ENCODE results near the gene NEDD8. TPM values are rescaled to one million over a fixed set of nuclear protein-coding genes. Genes with fewer than 3 reads are reported as not detected.
A peak's percentile ranks its signal among the peaks of the same experiment; 100 is the strongest.

NEDD8 gene
- total and polyA plus RNA-seq, 9 donors: 180 to 245 (median 221) TPM

DNA sequence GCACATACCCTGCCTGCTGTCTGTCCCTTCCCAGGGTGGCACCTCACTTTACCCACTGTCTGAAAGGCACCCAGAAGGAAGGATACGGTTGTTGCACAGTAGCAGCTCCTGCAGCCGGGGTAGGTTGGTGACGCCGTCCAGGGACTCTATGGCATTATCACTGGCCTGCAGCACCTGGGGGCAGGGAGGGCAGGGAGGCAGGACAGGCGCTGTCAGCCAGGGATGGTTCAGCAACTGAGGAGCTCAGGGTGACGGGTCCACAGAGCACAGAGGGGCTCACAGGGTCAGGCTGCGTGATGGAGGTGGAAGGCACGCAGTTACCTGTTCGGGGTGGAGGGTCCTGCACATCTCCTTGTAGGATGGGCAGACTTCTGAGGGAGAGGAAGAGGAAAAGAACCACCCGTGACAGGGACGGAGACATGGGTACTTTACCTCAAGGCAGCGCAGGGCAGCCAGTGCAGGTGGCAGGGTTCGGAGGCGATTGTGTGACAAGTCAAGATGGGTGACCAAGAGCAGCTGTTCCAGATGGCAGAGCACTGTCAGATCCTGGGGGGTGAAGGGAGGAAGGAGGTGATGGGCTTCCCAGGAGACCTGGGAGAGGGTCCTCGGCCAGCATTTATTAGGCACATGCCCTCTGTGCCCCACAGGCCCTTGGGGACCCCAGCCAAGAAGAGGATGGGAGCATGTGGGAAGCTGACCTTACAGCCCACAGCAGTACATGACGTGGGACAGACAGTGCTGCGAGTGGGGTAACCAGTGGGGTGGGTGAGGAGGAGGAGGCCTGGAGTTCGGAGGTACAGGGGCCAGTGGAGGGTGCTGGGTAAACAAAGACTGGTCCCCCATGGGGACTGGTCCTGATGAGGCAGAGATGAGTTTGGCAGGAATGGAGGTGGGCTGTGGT, 34.4 kb upstream of the NEDD8 start:
- DNase-seq: no peak
- peaks cover 33% of the 10 kb centered on the region for H3K36me3 ChIP-seq (ENCODE audit: control insufficient read depth, insufficient read depth, low read length)
- H3K4me3 ChIP-seq (ENCODE audit: low read length): no peak overlapping the region
- H3K27me3 ChIP-seq (ENCODE audit: control insufficient read depth, insufficient read depth, low read length): no peaks in the 10 kb centered on the region
- H3K27ac ChIP-seq (ENCODE audit: low read length): no peak overlapping the region
- H3K4me1 ChIP-seq (ENCODE audit: control insufficient read depth, insufficient read depth, low read length): peaks cover 4% of the 10 kb centered on the region
- 91% methylated on average over 17 of the region's 18 CpGs for WGBS (ENCODE audit: insufficient coverage)
- no peaks in the 10 kb centered on the region for H3K9me3 ChIP-seq (replicated peaks; ENCODE audit: control insufficient read depth, low read depth, low read length)

DNA sequence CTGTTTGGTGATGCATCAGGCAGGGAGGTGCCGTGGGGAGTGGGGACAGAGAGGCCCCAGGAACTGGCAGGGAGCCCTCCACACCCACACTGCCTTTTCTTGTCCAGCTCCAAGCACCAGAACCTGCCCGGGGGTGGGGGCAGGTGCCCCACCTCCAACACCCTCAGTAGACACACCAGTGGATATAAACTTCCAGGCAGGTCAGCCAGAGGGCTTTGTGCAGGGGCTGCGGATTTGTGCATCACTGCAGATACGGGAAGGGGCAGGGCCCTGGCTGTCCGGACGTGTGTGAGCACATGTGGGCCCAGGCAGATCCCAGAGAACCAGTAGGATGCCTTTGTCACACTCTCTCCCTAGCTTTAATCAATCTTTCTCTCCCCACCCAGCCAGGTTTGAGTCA, 32.1 kb upstream of the NEDD8 start:
- Histone ChIP-seq H3K27ac (ENCODE audit: low read length) (no peak overlapping the region), H3K4me3 (ENCODE audit: low read length) (no peak overlapping the region), H3K4me1 (ENCODE audit: control insufficient read depth, insufficient read depth, low read length) (peaks cover 3% of the 10 kb centered on the region), H3K27me3 (ENCODE audit: control insufficient read depth, insufficient read depth, low read length) (no peaks in the 10 kb centered on the region), H3K36me3 (ENCODE audit: control insufficient read depth, insufficient read depth, low read length) (peaks cover 33% of the 10 kb centered on the region), H3K9me3 (replicated peaks; ENCODE audit: control insufficient read depth, low read depth, low read length) (no peaks in the 10 kb centered on the region)
- WGBS (ENCODE audit: insufficient coverage): 53% methylated on average over 4 of the region's 6 CpGs
- peak; percentile 27 for DNase-seq

DNA sequence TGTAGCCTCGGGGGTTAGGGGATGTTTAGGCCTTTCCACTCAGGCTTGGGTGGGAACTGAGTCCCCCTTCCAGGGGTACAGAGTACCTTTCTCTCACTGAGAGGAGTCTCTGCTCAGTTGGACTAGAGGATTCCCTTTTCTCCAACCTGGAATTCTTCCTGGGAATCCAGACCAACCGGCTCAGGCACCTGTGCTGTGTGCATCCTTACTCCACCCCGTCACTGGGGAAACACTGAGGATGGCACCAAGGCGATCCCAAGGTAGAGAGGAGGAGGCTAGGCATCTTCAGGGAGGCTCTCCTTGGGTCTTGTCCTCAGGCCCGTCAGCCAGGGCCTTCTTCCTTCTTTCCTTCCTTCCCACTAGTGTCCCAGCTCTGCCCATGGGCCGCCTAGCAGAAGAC, 31.7 kb upstream of the NEDD8 start:
- Histone ChIP-seq H3K27me3 (ENCODE audit: control insufficient read depth, insufficient read depth, low read length) (no peaks in the 10 kb centered on the region), H3K9me3 (replicated peaks; ENCODE audit: control insufficient read depth, low read depth, low read length) (no peaks in the 10 kb centered on the region), H3K36me3 (ENCODE audit: control insufficient read depth, insufficient read depth, low read length) (peaks cover 28% of the 10 kb centered on the region), H3K4me3 (ENCODE audit: low read length) (no peak overlapping the region), H3K4me1 (ENCODE audit: control insufficient read depth, insufficient read depth, low read length) (peaks cover 5% of the 10 kb centered on the region), H3K27ac (ENCODE audit: low read length) (no peak overlapping the region)
- WGBS (ENCODE audit: insufficient coverage): no CpG with 5 or more reads among the region's 6 CpGs
- no peak for DNase-seq

DNA sequence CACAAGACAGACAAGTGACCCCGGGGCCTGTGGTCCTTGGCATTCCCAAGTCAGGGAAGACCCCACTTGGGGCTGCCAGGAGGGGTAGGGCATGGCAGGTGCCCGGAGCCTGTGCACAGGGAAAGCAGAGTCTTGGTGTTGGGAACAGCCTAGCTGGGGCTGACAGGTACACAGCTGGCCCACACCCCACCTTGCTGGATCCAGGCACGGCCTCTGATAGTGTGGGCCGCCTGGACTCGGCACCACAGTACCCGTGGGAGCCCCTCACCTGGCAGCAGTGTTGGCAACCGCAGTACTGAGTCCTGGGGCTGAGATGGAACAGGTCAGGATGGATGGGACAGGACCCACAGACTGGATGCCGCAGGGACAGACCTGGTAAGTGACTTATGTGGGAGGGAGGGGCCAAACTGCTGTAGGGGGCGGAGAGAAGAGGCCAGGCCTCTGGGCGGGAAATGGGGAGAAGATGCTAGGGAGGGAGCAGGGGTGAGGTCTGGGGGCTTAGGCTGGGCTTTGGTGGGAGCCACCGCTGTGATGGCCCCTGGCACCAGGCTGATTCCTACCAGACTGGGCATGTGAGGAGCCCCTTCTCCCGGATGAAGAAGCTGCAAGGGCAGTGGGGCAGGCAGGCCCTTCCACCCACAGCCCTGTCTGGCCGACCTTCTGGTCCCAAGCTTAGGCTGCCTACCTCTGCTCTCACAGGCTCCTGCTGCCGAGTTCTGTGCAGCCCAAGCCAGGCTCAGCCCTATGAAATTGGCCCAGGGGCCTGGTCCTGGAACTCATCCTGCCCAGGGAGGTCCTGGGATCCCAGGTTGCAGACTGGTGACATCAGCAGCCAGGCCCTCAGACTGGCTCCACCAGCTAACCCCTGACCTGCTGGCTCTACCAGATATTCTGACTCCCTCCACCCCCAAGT, 30.9 kb upstream of the NEDD8 start, which contains the start of gene TGM1:
TGM1 (minus strand) TSS at position 357 of the 913 bp plus-strand sequence. CDS start 825 bp downstream, outside the sequence.
- Histone ChIP-seq H3K4me1 (ENCODE audit: control insufficient read depth, insufficient read depth, low read length) (peaks cover 5% of the 10 kb centered on the region), H3K4me3 (ENCODE audit: low read length) (no peak within 1 kb of the TSS), H3K36me3 (ENCODE audit: control insufficient read depth, insufficient read depth, low read length) (peaks cover 22% of the 10 kb centered on the region), H3K27ac (ENCODE audit: low read length) (no peak within 1 kb of the TSS), H3K27me3 (ENCODE audit: control insufficient read depth, insufficient read depth, low read length) (no peaks in the 10 kb centered on the region), H3K9me3 (replicated peaks; ENCODE audit: control insufficient read depth, low read depth, low read length) (no peaks in the 10 kb centered on the region)
- 74% methylated on average over 13 of the region's 14 CpGs for WGBS (ENCODE audit: insufficient coverage)
- DNase-seq: no peak

DNA sequence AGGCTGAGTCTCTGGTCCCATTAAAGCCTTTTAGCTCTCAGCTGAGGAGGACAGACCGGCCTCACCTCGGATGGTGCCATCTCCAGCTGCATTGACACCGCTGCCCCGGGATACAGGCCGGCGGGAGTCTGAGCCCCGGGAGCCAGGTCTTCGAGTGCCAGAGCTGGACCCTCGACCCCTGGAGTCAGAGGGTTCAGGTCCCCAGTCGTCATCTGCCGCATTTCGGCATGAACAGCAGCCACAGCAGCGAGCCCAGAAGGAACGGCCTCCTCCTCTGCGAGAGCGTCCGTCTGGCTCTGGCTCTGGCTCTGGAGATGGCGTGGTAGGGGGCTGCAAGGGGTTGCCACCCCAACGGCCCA, 29.8 kb upstream of the NEDD8 start:
- peaks cover 5% of the 10 kb centered on the region for H3K4me1 ChIP-seq (ENCODE audit: control insufficient read depth, insufficient read depth, low read length)
- peaks cover 13% of the 10 kb centered on the region for H3K36me3 ChIP-seq (ENCODE audit: control insufficient read depth, insufficient read depth, low read length)
- WGBS (ENCODE audit: insufficient coverage): 89% methylated on average over 19 of the region's 19 CpGs
- H3K27ac ChIP-seq (ENCODE audit: low read length): no peak overlapping the region
- no peaks in the 10 kb centered on the region for H3K9me3 ChIP-seq (replicated peaks; ENCODE audit: control insufficient read depth, low read depth, low read length)
- no peaks in the 10 kb centered on the region for H3K27me3 ChIP-seq (ENCODE audit: control insufficient read depth, insufficient read depth, low read length)
- no peak overlapping the region for H3K4me3 ChIP-seq (ENCODE audit: low read length)
- DNase-seq: no peak

DNA sequence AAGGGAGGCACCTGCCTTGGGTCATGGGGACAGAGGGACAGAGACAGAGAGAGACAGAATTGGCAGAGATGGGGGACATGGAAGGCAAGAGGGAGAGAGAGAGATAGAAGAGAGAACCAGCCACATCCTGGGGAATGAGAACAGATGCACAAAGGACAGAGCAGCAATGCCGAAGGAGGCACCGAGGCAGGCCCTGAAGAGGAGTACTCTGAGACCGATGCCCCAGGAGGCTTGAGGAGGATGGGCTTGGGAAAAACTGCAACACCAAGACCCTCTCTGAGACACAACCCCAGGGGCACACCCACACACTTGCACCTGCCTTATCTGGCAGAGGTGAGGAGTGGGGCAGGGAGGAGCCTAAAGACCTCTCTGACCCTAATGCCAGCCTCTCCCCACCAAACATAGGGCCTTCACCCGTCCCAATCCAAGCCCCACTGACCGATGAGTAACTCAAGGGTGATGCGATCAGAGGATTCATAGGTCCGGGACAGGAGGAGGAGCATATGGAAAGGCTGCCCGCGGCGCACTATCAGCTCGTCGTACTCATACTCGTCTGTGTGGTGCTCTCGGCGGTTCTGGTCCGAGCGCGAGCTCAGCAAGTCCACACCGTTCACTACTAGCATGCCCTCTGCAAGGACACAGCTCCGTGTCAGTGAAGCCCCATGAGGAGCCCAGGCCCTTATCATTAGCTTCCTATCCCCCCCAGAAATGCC, 29.2 kb upstream of the NEDD8 start:
- Histone ChIP-seq H3K36me3 (ENCODE audit: control insufficient read depth, insufficient read depth, low read length) (peaks cover 8% of the 10 kb centered on the region), H3K27ac (ENCODE audit: low read length) (no peak overlapping the region), H3K4me3 (ENCODE audit: low read length) (no peak overlapping the region), H3K4me1 (ENCODE audit: control insufficient read depth, insufficient read depth, low read length) (peaks cover 5% of the 10 kb centered on the region), H3K27me3 (ENCODE audit: control insufficient read depth, insufficient read depth, low read length) (no peaks in the 10 kb centered on the region), H3K9me3 (replicated peaks; ENCODE audit: control insufficient read depth, low read depth, low read length) (no peaks in the 10 kb centered on the region)
- no peak for DNase-seq
- WGBS (ENCODE audit: insufficient coverage): 86% methylated on average over 18 of the region's 20 CpGs

DNA sequence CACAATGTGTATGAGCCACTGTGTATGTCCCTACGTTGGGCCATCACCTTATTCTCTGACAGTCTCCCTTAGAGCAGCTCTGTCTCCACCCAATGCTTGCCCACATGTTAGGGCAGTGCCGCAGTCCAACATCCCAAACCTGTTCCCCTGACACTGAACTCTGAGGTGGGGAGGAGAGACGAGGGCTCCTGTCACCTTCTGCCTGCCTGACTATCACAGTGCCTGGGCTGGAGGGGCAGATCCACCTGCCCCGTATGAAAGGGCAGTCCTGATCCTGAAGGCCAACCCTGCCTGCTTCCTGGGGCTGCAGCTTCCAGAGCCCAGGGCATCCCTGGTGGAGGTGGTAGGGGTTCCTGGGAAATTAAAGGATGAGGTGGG, 28.6 kb upstream of the NEDD8 start:
- no peak for DNase-seq
- Histone ChIP-seq H3K36me3 (ENCODE audit: control insufficient read depth, insufficient read depth, low read length) (peaks cover 3% of the 10 kb centered on the region), H3K27ac (ENCODE audit: low read length) (no peak overlapping the region), H3K9me3 (replicated peaks; ENCODE audit: control insufficient read depth, low read depth, low read length) (no peaks in the 10 kb centered on the region), H3K4me3 (ENCODE audit: low read length) (no peak overlapping the region), H3K27me3 (ENCODE audit: control insufficient read depth, insufficient read depth, low read length) (no peaks in the 10 kb centered on the region), H3K4me1 (ENCODE audit: control insufficient read depth, insufficient read depth, low read length) (peaks cover 5% of the 10 kb centered on the region)
- WGBS (ENCODE audit: insufficient coverage): no CpG with 5 or more reads among the region's 4 CpGs

DNA sequence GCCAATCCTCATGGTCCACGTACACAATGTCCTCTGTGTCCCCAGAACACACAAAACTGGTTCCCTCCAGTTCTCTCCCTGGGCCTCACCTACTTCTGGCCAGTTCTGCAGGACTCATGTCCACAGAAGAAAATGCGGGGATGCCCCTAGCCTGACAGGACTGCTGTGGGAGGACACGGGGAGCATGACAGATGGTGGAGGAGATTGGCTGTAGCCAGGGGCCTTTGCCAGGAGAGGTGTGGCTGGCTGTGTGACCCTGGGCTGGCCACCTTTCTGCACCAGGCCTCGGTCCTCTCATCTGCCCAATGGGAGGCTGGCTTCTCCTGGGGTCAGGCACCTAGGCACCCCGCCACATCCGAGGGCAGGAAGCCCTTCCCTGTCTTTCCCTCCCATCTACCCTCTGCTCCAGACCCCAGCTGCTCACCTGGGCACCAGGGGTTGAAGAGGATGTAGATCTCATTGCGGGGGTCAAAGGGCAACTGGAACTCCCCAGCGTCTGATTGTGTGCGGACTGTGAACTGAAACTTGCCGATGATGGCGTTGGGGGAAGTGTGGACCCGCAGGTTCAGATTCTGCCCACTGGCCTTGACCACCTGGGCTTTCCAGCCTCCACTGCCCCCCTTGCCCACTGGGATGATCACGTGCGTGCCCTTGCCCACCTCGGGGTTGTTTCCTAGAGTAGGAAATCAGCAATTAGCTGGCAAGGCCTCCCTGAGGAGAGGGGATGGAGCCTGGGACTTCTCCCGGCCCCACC, 28.0 kb upstream of the NEDD8 start:
- Histone ChIP-seq H3K4me3 (ENCODE audit: low read length) (no peak overlapping the region), H3K9me3 (replicated peaks; ENCODE audit: control insufficient read depth, low read depth, low read length) (no peaks in the 10 kb centered on the region), H3K4me1 (ENCODE audit: control insufficient read depth, insufficient read depth, low read length) (peaks cover 5% of the 10 kb centered on the region), H3K36me3 (ENCODE audit: control insufficient read depth, insufficient read depth, low read length) (peaks cover 3% of the 10 kb centered on the region), H3K27ac (ENCODE audit: low read length) (no peak overlapping the region), H3K27me3 (ENCODE audit: control insufficient read depth, insufficient read depth, low read length) (no peaks in the 10 kb centered on the region)
- 62% methylated on average over 5 of the region's 16 CpGs for WGBS (ENCODE audit: insufficient coverage)
- no peak for DNase-seq

DNA sequence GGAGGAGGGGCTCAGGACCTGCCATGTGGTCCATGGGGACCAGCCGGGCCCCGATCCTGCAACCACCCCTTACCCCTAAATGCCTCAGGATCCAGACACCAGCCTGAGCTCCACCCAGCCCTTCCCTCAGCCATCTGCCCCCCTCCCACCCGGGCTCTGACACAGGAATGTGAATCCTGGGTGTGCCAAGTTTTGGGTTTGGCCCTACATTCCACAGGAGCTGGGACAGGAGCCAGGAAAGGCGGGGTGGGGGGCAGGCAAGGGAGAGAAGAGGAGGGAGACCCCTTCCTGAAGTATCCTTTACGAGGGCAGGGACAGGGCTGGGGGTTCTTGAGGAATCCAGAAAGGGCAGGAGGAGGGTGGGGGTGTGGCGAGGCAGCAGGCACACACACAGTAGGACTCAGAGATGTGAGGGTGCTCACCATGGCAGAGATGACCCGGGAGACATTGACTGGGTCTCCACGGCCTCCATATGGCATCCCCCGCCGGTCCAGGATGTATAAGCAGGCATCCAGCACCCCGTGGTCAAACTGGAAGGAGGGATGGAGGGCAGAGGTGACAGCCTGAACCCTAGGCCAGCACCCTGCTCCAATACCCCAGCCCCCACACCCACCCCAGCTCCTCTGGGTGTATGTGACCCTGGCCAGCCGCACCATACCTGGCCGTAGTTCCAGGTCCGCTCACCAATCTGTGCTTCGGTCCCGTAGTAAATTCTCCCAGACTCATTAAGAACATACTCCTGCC, 27.3 kb upstream of the NEDD8 start:
- Histone ChIP-seq H3K4me3 (ENCODE audit: low read length) (no peak overlapping the region), H3K27ac (ENCODE audit: low read length) (no peak overlapping the region), H3K9me3 (replicated peaks; ENCODE audit: control insufficient read depth, low read depth, low read length) (no peaks in the 10 kb centered on the region), H3K36me3 (ENCODE audit: control insufficient read depth, insufficient read depth, low read length) (peaks cover 4% of the 10 kb centered on the region), H3K4me1 (ENCODE audit: control insufficient read depth, insufficient read depth, low read length) (peaks cover 5% of the 10 kb centered on the region), H3K27me3 (ENCODE audit: control insufficient read depth, insufficient read depth, low read length) (no peaks in the 10 kb centered on the region)
- DNase-seq: peak; percentile 38
- 74% methylated on average over 8 of the region's 16 CpGs for WGBS (ENCODE audit: insufficient coverage)
